BJ (cell line): Measurements from ENCODE around the gene RINL. TPM values are rescaled to one million over a fixed set of nuclear protein-coding genes. Genes with fewer than 3 reads are reported as not detected.

Experiments used
- CTCF ChIA-PET: fragments of 350-600 bp; formaldehyde crosslinking; extraction: SDS; loops from one replicate; lab custom pipeline; 2021; ENCODE audit warnings: antibody characterized with exemption, inconsistent platforms; lab: Yijun Ruan, JAX
- POLR2A ChIA-PET: fragments of 300-600 bp; sonication (Branson Sonifier 250); formaldehyde crosslinking; extraction: SDS; loops from one replicate; lab custom pipeline; 2021; ENCODE audit warnings: antibody characterized with exemption; lab: Charles Lee
- DNase-seq: peaks from one replicate; pipeline ENCODE4 v3.0.0-alpha.2; 2011; ENCODE audit warnings: low read depth
- H3K27me3 ChIP-seq: 2 replicates; pipeline ENCODE4 v1.6.0; 2011; ENCODE audit warnings: low read length; ENCODE audit not compliant: control insufficient read depth, insufficient read depth
- H3K36me3 ChIP-seq: 2 replicates; pipeline ENCODE4 v1.5.1; 2011; ENCODE audit warnings: low read length; ENCODE audit not compliant: control insufficient read depth, insufficient read depth
- H3K4me3 ChIP-seq: 2 replicates; pipeline ENCODE4 v1.5.1; 2011; ENCODE audit warnings: low read depth, mild to moderate bottlenecking, control low read depth, low read length
- polyA plus RNA-seq: library from polyadenylated mRNA; depleted of rRNA; stranded (reverse); fragments of >200 nt; gene quantifications from 2 replicates; pipeline ENCODE4 v1.2.3, GENCODE V29; 2011
- TF ChIP-seq, protein P1 (sequence below): IDR thresholded peaks from 2 replicates; pipeline ENCODE4 v1.5.1; 2011; ENCODE audit warnings: low read depth, mild to moderate bottlenecking, control low read depth, inconsistent platforms, low read length, moderate library complexity; ENCODE audit not compliant: insufficient read depth

RINL gene
- polyA plus RNA-seq, 1 experiment, result 1.9 TPM

DNA sequence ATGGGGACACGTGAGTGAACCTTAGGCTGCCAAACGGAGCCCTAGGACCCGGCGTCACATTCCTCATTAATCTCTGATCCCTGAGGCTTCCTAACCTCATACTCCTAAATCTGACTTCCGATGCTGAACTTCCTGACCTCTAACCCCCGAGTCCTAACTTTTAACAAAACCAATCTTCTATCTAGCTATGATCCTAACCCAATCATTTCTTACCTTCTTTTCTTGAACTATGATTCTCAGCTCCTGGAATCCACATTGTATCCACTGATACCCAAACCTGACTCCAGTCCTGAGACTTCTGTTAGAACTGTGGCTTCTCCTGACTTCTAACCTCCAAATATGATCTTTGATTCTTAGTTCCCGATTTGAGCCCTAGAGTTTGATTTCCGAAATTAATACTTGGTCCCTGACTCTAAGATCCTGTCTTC is 22.1 kb upstream of the RINL start:
- DNase-seq, result no peak
- ChIA-PET CTCF (interaction anchor here (0.5 to 2.0 kb wide), 10 partner anchors 10 to 498 kb away, joined by 3 to 10 read pairs (median 4); partner anchors contain the start of genes FAM98C, MRPS12 and SARS2), POLR2A (interaction anchor here (0.5 kb wide), 1 partner anchor 59 kb away, joined by 15 read pairs; no protein-coding TSS in a partner anchor)
- no peaks in the 10 kb centered on the region for H3K27me3 ChIP-seq
- peak overlapping the region; percentile 87 for H3K4me3 ChIP-seq
- H3K36me3 ChIP-seq, result peaks cover 5% of the 10 kb centered on the region; the same call in 1 of the 2 replicates
- TF ChIP-seq, protein P1, sequence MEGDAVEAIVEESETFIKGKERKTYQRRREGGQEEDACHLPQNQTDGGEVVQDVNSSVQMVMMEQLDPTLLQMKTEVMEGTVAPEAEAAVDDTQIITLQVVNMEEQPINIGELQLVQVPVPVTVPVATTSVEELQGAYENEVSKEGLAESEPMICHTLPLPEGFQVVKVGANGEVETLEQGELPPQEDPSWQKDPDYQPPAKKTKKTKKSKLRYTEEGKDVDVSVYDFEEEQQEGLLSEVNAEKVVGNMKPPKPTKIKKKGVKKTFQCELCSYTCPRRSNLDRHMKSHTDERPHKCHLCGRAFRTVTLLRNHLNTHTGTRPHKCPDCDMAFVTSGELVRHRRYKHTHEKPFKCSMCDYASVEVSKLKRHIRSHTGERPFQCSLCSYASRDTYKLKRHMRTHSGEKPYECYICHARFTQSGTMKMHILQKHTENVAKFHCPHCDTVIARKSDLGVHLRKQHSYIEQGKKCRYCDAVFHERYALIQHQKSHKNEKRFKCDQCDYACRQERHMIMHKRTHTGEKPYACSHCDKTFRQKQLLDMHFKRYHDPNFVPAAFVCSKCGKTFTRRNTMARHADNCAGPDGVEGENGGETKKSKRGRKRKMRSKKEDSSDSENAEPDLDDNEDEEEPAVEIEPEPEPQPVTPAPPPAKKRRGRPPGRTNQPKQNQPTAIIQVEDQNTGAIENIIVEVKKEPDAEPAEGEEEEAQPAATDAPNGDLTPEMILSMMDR, result no peak

DNA sequence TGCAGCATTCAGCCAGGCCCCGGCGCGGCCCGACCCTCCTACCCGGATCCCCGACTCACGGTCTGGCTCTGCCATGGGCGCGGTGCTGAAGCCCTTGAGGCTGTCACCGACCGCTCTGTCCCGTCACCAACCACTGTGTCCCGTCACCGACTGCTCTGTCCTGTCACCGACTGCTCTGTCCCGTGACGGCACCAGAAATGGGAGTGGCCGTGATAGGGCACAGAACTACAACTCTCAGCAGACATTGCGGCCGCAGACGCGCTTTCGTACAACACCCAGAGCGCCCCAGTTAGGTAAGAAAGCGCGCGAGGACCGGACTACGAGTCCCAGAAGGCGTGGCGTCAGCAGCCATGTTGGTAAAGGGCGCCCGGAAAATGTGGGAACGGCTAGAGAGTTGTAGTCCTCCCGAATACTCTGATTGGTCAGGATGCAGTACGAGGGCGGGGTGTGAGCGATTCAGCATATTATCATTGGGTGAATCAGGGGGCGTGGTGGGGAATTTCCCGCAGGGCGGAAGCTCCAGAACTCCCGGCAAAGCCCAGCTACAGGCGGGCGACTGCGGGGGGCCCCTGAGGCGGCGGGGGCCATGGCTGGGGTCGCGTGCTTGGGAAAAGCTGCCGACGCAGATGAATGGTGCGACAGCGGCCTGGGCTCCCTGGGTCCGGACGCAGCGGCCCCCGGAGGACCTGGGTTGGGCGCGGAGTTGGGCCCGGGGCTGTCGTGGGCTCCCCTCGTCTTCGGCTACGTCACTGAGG is 21.5 kb upstream of the RINL start, which contains the start of the genes NFKBIB and SIRT2:
Gene NFKBIB (plus strand): TSS at position 523 of the 755 bp plus-strand sequence. CDS start 64 bp downstream, at position 587.
Gene SIRT2 (minus strand): TSS at position 172 of the 755 bp plus-strand sequence. CDS start 97 bp downstream, at position 75.
- ChIA-PET CTCF (interaction anchor here (0.5 to 2.0 kb wide), 10 partner anchors 10 to 497 kb away, joined by 3 to 10 read pairs (median 4); partner anchors contain the start of genes FAM98C, MRPS12 and SARS2), POLR2A (interaction anchor here (0.5 kb wide), 1 partner anchor 58 kb away, joined by 15 read pairs; no protein-coding TSS in a partner anchor)
- H3K4me3 ChIP-seq, result peak within 1 kb of the TSS; percentile 87
- no peaks in the 10 kb centered on the region for H3K27me3 ChIP-seq
- TF ChIP-seq, protein P1, result no peak
- 0 out of 2 replicates have a peak, but pooled peaks cover 1% of the 10 kb centered on the region for H3K36me3 ChIP-seq
- DNase-seq, result peak; percentile 99

DNA sequence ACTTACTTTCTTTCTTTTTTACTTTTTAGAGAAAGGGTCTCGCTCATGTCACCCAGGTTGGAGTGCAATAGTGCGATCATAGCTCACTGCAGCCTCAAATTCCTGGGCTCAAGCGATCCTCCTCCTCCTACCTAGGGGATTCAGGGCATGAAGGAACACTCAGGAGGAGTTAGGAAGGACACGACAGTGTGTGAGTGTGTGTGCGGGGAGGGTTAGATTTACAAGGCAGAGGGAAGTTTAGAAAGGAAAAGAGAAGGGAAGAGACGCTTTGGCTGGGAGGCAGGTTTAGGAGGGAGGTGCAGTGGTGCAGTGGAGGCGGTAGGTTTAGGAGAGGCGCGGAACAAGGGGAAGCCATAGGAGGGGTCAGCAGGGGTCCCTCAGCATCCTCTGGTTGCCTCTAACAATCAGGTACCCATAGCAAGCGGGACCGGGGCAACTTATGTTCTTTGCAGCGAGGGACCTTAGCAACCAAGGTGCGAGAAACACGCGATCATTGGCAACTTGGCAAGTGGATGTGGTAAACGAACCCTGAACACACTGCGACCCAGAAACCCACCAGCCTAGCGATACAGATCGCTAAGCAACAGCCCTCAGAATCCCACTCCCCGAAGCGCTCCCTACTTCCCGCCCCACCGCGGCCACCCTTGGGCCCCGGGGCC is 20.8 kb upstream of the RINL start:
- POLR2A ChIA-PET, result interaction anchor here (0.6 kb wide), 1 partner anchor 50 kb away, joined by 3 read pairs; no protein-coding TSS in a partner anchor
- no peak for DNase-seq
- CTCF ChIA-PET, result interaction anchor here (1.4 kb wide), 1 partner anchor 10 kb away, joined by 3 read pairs; no protein-coding TSS in a partner anchor

DNA sequence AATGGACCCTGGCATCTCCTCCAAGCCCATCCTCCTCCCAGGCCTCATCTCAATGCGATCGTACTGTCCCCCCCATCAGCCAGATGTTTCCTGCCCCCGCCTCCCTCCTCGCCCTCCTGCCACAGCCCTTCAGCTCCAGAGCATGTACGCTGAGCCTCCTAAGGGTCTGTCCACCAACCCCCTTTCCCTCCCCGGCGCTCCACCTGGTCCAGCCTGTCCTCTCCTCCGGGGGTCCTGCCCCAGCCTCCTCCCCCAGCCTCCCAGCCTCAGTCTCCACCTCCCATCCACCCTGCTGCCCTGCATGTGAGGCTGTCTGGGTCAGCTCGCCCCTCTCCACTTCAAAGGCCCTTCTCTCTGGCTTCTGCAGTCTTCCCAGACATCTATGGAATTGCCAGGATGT is 16.9 kb upstream of the RINL start:
- TF ChIP-seq, protein P1, result no peak
- CTCF ChIA-PET, result interaction anchor here (0.6 to 1.5 kb wide), 3 partner anchors 8 to 37 kb away, joined by 3 to 5 read pairs (median 4); no protein-coding TSS in a partner anchor

More for the DNA sequence above, 20.8 kb upstream of the RINL start:
- Histone ChIP-seq H3K27me3 (no peaks in the 10 kb centered on the region), H3K36me3 (no peaks in the 10 kb centered on the region), H3K4me3 (peak overlapping the region; percentile 87)
- TF ChIP-seq, protein P1, result no peak

More for the DNA sequence above, 16.9 kb upstream of the RINL start:
- no peaks in the 10 kb centered on the region for H3K27me3 ChIP-seq
- H3K4me3 ChIP-seq, result no peak overlapping the region
- POLR2A ChIA-PET, result no interaction called here
- DNase-seq, result no peak
- H3K36me3 ChIP-seq, result peaks cover 4% of the 10 kb centered on the region
